ENCODE measurements around the gene AMOTL2.

The AMOTL2 gene

DNA sequence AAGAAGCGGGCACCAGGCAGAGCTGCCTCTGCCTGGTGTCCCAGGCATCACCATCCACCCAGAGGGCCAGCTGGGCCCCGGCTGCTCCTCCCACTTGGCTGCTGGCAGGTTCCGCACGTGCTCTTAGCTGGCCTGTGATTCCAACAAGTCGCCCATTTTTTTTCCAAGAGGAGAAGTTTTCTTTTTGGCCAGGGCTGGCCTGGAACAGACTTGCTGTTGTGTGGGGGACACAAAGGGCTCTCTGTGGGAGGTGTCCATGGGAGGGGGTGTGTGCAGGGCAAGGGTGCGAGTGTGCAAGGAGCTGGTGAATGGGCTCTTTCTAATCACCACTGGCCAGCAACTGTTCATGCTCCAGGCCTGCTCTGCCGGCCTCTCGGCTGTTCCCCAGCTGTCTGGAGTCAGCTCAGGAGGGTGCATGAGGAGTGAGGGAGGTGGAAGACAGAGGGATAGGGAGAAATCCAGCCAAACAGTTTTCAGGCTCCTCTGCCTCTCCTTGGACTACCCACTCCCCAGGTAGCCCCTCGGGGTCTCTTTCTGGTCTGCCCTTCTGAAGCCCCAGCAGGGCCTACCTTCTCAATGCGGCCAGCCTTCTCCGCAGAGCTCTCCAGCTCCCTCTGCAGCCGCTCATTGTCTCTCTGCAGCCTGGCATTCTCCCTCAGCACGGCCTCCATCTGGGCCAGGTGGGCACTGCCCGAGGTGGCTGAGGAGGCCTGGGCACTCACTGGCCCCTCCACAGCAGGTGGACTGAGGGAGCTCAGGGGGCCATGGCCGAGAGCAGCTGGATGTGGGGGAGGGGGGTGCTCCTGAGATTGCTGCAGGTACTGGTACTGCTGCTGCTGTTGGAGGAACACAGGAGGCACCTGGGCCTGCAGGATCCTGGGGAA is 7.1 kb downstream of the AMOTL2 start:
- peak; percentile 18 to 98 (median 91) for DNase-seq

DNA sequence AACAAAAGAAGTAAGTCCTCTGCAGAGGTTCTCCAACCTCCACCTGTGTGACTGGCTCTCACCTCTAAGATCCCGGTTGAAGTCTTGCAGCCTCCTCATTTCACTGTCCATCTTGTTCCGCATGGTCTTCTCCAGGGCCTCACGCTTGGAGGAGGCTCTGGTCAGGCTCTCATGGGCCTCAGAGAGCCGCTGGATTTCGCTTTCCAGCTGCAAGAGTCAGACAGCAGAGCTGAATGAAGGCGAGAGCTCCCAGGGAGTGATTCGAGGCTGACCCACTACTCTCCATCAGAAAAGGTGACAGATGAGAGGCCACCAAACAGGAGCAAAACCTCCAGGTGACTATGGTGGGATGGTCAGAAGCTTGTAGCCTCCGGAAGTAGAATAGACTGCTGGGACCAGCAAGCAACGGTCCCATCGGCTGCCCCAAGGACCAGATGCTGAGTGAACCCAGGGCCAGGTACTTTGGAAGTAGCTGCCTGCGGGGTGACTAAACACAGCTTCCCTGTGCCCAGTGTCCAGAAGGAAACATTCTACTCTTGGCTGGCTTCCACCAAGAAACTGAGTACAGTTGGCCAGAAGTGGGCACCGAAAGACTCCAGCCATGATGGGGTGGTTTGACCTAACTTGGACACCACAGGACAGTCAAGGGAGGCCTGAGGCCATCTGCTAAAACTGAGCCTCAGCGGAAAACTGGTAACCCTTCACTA is 7.9 kb downstream of the AMOTL2 start:
- DNase-seq = peak in 1 of 51 donors; percentile 45

DNA sequence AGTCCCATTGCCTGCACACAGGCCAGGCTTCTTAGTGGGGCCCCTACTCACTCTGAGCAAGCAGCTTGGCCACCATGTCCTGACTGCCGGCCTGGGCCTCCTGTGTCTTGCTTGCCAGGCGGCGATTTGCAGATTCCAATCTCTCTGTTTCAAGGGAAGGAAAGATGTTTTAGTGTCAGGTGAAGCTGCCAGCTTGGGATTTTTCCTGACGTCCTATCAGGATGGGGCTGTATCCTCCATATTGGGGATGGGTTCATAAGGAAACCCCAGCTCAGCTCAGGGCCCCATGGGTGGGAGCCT is 8.5 kb downstream of the AMOTL2 start:
- no peak for DNase-seq

DNA sequence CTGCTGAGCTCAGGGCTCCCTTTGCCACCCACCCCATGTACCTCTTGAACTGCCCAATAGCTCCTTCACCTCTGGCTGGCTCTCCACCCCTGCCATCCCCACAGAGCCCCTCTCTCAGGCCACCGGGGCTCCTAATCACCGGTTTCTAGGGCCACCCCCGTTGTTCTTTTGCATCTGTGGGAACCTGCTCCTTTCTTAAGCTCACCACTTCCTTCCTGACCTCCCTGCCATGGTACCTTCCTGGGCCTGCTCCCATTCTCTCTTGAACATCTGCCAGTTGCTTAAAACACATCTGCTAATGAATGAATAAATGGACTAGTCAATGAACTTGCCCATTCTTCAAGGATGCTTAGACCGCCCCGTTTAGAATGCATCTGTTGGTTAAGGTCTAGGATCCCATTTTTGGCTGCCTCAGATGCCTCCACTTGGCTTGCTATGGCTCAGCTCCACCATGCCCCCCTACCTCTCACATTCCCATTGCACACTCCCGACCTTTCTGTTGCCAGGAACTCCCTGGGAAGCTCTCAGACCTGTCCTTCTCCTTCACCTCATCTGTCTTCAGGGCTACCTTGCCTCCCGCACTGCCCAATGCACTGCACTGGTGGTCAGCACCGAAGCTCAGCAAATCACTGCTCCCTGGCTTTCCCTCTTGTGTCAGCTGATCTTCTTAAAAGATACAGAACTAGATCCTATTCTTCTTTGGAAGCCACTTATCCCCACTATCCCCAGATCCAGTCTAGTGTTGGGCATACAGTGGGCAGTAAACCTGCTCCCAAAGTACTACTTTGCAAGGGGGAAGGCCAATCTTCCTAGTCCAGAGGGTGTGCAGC is 9.1 kb downstream of the AMOTL2 start:
- no peak for DNase-seq

DNA sequence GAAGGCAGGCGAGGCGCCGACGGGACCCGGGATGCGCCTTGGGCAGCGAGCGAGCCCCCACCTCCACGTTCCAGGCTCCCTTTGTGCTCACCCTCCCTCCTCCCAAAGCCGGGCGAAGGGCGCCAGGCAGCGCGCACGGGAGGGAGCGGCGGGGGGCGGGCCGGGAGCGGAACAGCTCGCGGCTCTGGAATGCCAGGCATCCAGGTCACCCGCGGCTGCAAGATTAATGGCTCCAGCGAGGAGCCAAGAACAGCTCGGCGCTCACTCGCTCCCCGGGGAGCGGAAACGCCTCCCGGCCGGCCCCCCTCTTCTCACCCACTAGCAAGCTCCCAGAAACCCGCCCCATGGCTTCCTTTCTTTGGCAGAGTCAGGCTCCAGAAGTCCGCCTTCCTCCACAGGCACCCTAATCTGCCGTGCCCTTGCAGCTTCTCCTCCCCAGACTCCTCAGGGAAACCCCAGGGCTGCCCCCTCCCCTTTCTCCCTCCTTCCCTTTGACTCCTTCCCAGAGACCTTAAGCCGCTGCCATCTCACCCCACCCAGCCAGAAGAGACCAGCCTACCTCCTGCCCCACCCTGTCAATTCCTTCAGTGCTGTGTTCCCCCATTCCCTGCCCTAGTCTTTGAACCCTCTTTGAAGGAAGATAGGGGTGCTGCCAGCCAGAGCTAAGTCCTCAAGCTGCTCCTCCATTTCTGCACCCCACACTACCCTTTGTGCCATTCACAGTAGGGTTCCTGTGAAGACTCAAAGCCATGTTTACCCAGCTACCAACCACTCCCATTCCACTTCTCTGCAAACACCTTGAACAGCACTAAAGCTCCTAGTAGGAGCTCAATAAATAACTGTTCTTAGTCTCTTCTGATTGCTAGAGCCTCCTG is 9.9 kb downstream of the AMOTL2 start:
- DNase-seq = peak in 49 of 51 donors; percentile 3 to 88 (median 66)

DNA sequence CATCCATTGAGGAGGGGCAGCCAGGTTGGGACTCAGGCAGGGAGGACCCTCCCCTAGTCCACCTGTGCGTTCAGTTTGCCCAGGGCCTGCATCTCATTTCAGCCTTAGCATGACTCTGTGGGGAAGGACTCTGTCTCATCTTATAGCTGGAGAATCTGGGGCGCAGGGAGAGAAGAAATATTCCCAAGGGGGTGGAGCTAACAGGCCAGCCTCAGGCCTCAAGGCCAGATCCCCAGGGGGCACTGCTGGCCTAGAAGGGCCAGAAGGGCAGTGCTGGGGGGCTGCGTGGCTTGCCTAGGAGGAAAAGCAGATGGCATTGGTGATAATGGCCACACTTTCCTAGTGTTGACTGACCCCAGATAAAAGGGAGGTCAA is 10.9 kb downstream of the AMOTL2 start:
- no peak for DNase-seq

DNA sequence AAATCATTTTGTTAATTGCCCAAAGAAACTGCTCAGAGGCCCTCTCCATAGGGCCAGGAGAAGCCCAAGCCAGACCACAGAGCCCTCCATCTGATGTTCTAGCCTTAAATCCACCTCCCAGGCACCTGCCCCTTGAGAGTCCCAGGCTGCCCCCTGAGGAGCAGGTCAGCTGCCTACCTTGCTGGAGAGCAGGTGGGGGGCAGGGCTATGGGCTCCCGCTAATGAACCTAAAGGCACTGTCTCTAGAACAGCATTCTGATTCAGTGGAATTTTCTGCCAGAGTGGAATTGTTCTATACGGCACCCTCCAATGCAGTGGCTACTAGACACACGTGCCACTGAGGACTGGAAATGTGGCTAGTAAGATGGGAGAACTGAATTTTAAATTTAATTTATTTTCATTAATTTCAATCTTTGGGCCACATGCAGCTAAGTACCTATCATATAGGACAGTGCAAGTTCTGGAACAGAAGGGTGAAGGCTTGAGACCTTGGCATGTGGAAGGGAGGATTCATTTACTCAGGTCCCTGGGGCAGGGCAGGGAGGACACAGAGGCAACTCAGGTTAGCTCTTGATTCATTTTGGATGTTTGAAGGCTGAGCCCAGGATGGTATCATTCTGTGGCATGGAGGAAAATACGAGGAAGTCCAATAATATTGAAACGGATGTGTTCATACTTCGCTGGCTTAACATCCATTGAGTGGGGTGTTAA is 11.4 kb downstream of the AMOTL2 start:
- DNase-seq = no peak

DNA sequence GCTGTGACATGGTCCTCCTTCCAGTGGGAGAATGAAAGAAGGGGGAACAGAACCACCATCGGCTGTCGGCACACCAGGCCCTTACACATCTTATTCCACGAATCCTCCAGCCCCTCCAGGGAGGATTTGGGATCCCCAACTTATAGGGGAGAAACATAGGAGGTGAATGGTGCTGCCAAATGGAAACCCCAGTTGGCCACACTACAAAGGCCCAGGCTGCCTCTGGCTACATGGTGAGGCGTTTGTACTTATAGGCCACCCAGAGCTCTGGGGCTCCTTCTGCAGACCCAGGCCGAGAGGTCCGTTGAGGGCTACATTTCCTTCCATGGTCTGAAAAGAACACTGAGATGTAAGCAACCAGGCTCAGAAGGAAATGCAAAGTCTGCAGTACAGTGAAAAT is 12.0 kb downstream of the AMOTL2 start:
- DNase-seq = no peak

DNA sequence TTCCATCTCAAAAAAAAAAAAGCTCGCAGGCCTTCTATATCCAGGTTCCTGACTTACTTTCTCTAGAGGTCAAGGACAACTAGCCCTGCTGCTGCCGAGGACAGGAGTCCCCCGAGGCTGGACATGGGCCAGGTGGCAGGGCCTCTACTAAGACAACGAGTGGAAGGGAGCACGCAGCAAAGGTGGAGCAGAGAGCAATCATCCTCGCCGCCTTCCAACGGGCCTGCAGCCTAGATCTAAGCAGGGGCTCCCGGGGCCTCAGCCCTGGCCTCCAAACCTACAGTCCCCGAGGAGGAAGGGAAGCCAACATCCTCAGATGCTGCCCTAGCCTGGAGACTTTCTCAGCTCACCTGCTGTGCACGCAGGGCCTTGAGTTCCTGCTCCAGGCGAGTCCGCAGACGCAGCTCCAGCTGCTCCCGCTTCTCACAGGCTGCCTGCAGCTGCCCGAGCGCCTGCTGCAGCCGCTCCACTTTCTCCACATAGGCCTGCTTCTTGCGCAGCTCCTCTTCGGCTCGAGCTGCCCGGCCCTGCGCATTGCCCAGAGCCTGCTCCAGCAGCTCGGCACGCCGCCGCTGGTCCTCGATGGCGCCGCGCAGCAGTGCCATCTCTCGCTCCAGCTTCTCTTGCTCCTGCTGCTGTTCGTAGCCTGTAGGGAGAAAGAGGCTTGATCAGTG is 12.9 kb downstream of the AMOTL2 start:
- no peak for DNase-seq

DNA sequence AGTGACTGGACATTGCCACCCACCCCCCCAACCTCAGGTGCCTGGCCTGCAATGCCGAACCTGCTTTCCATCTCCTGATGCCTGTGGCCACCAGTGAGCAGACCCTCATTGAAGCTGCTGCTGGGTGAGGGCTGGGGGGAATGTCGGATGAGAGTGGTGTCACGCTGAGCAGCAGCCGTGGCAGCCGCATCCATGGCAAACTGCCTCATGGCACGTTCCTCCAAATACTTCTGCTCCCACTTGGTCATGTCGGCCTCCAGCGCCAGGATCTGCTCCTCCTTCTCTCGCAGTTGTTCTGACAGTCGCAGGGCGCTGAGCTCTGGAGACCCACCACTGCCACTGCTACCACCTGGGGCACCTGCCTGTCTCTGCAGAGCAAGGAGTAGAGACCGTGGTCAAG is 14.2 kb downstream of the AMOTL2 start:
- no peak for DNase-seq

DNA sequence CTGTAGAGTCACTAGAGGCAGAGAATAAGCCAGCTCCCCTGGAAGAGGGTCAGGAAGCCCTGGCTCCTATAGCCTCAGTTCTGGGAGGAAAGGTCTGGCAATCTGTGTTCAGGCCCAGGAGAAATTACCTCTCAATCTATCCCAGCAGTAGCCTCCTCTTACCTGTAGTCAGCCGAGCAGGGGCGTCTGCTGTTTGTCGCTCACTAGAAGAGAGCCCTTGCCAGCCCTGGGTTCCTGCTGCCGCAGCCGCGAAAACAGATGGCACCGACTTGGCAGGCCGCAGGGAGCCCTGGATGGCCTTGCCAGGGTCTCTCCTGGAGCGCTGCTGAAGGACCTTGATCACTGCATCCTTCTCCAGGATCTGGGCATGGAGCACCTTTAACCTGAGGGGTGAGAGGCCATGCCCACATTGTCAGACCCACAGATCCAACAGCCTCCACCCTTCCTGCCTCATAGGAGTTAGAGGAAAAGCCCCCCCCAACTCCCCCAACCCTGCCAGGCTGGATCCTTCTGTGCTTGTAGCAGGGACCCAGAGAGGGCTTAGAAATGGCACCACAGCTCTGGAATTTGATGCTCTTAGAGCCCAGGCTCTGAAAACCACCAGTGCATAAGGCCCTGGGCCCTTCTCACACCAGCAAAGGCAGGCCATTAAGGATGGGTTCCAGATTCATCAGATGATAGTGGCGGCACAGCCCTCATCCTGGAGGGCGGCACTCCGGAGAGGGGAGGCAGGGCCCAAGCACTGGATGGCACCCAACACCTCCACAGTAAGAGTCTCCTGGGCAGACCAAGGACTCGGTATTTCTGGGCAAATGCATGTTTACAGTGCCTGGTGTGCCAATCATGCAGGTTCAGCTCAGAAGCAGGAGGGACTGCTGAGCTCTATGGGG is 14.9 kb downstream of the AMOTL2 start:
- DNase-seq = no peak

DNA sequence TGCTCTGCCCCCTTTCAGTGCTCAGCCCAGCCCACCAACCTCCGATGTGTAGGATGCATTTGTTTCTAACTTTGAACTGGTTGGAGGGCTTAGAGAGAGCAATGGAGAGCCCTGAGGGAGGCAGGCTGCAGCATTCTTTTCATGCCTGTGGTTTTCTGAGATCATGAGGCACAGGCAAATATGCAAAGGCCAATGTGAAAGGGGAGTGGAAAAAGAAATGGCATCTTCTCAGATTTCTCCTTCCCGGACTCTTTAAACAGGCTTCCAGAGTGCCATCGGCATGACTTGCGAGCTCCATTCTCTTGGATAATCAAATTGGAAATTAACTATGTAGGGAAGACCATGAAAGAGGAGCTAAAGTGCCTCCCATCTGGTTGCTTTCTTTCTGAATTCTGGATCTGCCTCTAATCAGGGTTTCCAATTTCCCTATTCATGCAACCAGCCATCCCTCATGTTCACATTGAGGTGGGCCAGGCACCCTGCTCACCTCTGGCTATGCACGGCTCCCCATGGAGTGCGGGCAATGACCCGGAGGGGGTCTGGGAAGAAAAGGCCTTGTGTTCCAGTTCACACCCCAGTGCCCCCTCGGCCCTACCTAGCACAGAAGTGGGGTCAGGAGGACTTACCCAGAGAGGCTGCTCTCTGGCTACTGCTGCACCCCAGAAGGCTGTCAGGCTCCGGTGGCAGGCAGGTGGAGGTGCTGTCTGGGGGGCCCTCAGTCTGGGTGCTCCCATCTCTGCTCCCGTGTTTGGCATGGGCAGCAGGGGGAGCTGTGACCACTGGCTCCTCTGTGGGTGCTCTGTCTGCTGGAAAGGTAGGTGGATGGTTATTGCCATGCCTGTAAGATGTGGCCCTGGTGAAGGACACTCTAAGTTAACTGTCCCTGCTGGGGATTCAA is 16.1 kb downstream of the AMOTL2 start:
- peak in 2 of 51 donors; percentile 11 to 39 for DNase-seq

DNA sequence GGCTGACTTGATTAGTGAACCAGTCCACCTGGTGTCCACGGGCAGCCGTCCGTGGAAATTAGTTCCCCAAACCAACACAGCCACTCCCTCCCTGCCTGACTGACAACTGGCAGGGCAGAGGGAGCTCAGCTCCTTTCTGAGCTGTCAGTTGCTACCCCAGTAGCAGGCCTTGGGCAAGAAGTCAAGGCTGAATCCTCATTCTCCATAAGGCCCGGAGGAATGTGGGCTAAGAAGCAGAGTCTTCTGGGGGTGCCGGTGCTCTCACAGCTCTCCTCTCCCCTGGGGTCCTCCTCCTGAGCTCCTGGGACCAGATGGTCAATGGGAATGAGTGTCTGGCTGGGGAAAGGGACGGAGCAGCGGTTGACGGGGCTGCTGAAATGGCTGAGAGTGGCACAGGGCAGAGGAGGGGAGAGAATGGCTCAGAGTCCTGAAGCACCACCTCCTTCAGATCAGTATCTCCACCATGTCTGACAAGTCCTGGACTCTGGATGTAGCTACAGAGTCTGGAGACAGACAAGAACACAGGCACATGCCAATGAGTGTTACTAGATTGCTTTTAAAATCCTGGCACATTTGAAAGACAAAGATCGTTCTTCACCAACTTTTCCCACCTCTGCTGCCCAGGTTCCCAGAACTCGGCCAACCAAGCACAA is 16.9 kb downstream of the AMOTL2 start:
- no peak for DNase-seq

DNA sequence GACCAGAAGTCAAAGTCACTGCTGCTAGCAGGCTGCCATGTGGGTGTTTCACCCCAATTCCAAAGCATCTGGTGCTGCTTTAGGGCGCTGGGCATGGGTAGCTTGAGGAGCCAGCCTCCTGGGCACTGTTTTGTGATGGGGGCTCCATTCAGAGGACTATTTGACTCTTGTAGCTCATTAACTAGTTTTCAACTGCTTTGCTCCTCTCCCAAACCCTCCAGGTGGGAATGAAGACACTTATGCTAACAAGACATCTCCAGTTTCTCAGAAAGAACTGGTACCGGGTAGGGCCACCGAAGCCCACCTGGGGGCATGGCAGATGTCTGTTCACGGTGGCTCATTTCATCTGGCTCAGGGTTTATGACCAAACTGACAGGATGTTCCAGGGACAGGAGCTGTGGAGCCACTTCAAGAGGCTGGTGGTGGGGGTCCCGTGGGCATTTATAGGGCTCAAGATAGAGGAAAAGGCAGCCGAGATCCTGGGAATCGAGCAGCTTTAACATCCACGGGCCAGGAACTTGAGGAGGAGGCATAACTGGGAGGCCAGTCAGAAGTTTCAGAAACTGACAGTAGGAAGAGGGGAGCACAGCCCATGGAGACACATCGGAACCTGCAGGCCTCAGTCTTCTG is 17.7 kb downstream of the AMOTL2 start:
- no peak for DNase-seq

DNA sequence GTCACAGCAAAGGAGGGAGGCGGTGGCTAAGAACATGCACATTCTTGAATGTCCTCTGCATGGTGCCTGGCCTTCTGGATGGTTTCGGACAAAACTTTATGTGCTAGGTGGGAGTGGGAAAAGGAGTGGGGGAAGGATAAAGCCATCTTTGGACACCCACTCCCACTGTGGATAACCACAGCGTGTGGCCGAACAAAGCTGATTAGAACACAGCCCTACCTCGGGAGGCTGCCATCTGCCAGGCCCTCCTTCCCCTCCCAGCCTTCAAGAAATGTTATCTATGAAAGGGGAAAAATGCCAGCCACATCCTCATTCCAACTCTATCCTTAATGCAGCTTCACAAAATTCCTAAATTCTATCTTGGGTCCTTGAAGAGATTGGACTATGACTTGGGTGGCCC is 18.8 kb downstream of the AMOTL2 start:
- no peak for DNase-seq

DNA sequence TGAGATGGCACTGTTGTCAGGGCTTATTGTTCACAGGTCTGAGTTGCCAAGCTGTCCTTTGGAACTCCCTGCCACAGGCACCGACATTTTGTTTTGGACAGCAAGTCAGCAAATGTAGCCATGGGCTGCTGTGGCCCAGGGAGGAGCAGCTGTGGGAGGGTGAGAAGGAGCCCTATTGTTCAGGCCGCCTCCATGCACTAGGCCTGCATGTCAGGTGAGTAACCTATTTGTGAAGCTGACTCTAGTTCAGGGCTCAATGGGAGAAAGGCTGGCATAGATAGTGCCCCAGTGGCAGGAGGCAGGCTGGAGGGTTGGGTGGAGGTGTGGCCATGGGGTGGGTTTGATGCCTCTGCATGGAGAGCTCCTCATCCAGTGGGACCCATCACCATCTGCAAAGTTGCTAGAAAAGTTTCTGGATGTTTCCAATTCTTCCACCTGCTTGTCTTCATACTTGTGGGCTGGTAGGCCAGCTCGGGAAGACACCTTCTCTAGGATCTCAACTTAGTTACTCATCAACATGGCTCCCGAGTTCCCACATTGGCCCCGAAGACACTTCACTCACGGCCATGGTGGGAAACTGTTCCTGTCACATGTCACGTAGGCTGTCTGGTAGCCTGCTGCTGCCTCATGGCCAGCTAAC is 19.5 kb downstream of the AMOTL2 start:
- no peak for DNase-seq

Measured in hypothalamus (tissue), 51 donors.